SJSA1 (cell line): ENCODE results near the gene OR2T12. TPM values are rescaled to one million over a fixed set of nuclear protein-coding genes. Genes with fewer than 3 reads are reported as not detected.

Experiments
- total RNA-seq: library from RNA; depleted of rRNA; stranded (reverse); fragments of >200 nt; shearing (Covaris generic); gene quantifications from 2 replicates; pipeline ENCODE4 v1.2.3, GENCODE V29; 2014; rRNA removed

Gene OR2T12
- total RNA-seq, 1 experiment from 2014 or later = not detected

Other genes with a start within 250 kb of the OR2T12 start
- not detected in 2 replicates for gene OR2L13, start 208.2 kb downstream of the OR2T12 start, total RNA-seq
- not detected in 2 replicates for gene OR2M5, start 158.3 kb downstream of the OR2T12 start, total RNA-seq
- gene OR2M2, start 128.6 kb downstream of the OR2T12 start, total RNA-seq = not detected in 2 replicates
- gene OR2M3, start 106.2 kb downstream of the OR2T12 start, total RNA-seq = not detected in 2 replicates
- gene OR2M4, start 72.0 kb downstream of the OR2T12 start, total RNA-seq = not detected in 2 replicates
- not detected in 2 replicates for gene OR2T33, start 25.4 kb downstream of the OR2T12 start, total RNA-seq
- not detected in 2 replicates for gene OR2M7, start 21.1 kb upstream of the OR2T12 start, total RNA-seq
- not detected in 2 replicates for gene OR14C36, start 45.4 kb upstream of the OR2T12 start, total RNA-seq
- not detected in 2 replicates for gene OR2T4, start 58.2 kb upstream of the OR2T12 start, total RNA-seq
- not detected in 2 replicates for gene OR2T6, start 72.3 kb upstream of the OR2T12 start, total RNA-seq
- gene OR2T1, start 99.6 kb upstream of the OR2T12 start, total RNA-seq = not detected in 2 replicates
- not detected in 2 replicates for gene OR2T2, start 142.2 kb upstream of the OR2T12 start, total RNA-seq
- not detected in 2 replicates for gene OR2T3, start 169.9 kb upstream of the OR2T12 start, total RNA-seq
- gene OR2T5, start 185.2 kb upstream of the OR2T12 start, total RNA-seq = not detected in 2 replicates
- not detected in 2 replicates for gene OR2G6, start 204.6 kb upstream of the OR2T12 start, total RNA-seq